Central memory CD8-positive, alpha-beta T cell (primary cell): ENCODE measurements around the gene KCNN3.

Experiments used
- ATAC-seq: fragments of 150-1000 bp; cut with Tn5 transposase; replicated peaks from 2 replicates; pipeline ENCODE4 v1.10.0; 2022; ENCODE audit warnings: mild to moderate bottlenecking, moderate FRiP score, moderate number of reproducible peaks; ENCODE audit not compliant: poor library complexity, severe bottlenecking; ENCODE audit errors: extremely low read depth
- DNase-seq, 2 donors: peaks; one replicate each; pipeline ENCODE4 v3.0.0; 2021; ENCODE audit warnings: low spot score in 2 of 2
- H3K27ac Mint-ChIP-seq: one replicate; pipeline ENCODE4 v1.8.0; 2022; ENCODE audit warnings: low read depth, mild to moderate bottlenecking, moderate library complexity, mixed read lengths
- H3K27me3 Mint-ChIP-seq: one replicate; pipeline ENCODE4 v1.8.0; 2022; ENCODE audit warnings: mixed read lengths
- H3K36me3 Mint-ChIP-seq: one replicate; pipeline ENCODE4 v1.8.0; 2022; ENCODE audit warnings: mild to moderate bottlenecking, moderate library complexity, mixed read lengths; ENCODE audit not compliant: insufficient read depth
- H3K4me1 Mint-ChIP-seq: one replicate; pipeline ENCODE4 v1.8.0; 2022; ENCODE audit warnings: mixed read lengths
- H3K4me3 Mint-ChIP-seq: one replicate; pipeline ENCODE4 v1.8.0; 2022; ENCODE audit warnings: mild to moderate bottlenecking, moderate library complexity, mixed read lengths
- H3K9me3 Mint-ChIP-seq: one replicate; pipeline ENCODE4 v1.8.0; 2022; ENCODE audit warnings: mixed read lengths

Gene KCNN3

GRCh38 chr1:154779551-154780189 lies 90.4 kb downstream of the KCNN3 start:
- H3K27ac Mint-ChIP-seq, result no peak overlapping the region
- no peak overlapping the region for H3K4me3 Mint-ChIP-seq
- DNase-seq (no peak), ATAC-seq (no peak)
- no peaks in the 10 kb centered on the region for H3K9me3 Mint-ChIP-seq
- peaks cover 13% of the 10 kb centered on the region for H3K4me1 Mint-ChIP-seq
- no peaks in the 10 kb centered on the region for H3K36me3 Mint-ChIP-seq
- H3K27me3 Mint-ChIP-seq, result no peaks in the 10 kb centered on the region

GRCh38 chr1:154778944-154779343 lies 91.1 kb downstream of the KCNN3 start:
- Mint-ChIP-seq H3K36me3 (no peaks in the 10 kb centered on the region), H3K27ac (no peak overlapping the region), H3K4me3 (no peak overlapping the region), H3K4me1 (peaks cover 6% of the 10 kb centered on the region), H3K9me3 (no peaks in the 10 kb centered on the region), H3K27me3 (no peaks in the 10 kb centered on the region)
- DNase-seq, result no peak
- no peak for ATAC-seq

- no peaks in the 10 kb centered on the region for H3K27me3 Mint-ChIP-seq
- no peak overlapping the region for H3K27ac Mint-ChIP-seq
- peaks cover under 1% of the 10 kb centered on the region for H3K4me1 Mint-ChIP-seq
- H3K9me3 Mint-ChIP-seq, result no peaks in the 10 kb centered on the region
- DNase-seq, result no peak
- H3K4me3 Mint-ChIP-seq, result no peak overlapping the region
- ATAC-seq, result no peak
- no peaks in the 10 kb centered on the region for H3K36me3 Mint-ChIP-seq
These were observed 91.8 kb downstream of the KCNN3 start for GRCh38 chr1:154778275-154778674.

GRCh38 chr1:154777781-154778180 lies 92.3 kb downstream of the KCNN3 start:
- no peaks in the 10 kb centered on the region for H3K9me3 Mint-ChIP-seq
- H3K4me1 Mint-ChIP-seq, result no peaks in the 10 kb centered on the region
- no peak overlapping the region for H3K4me3 Mint-ChIP-seq
- no peaks in the 10 kb centered on the region for H3K27me3 Mint-ChIP-seq
- ATAC-seq (no peak), DNase-seq (no peak)
- H3K36me3 Mint-ChIP-seq, result no peaks in the 10 kb centered on the region
- no peak overlapping the region for H3K27ac Mint-ChIP-seq

- DNase-seq (no peak), ATAC-seq (no peak)
- Mint-ChIP-seq H3K27ac (no peak overlapping the region), H3K27me3 (peaks cover 2% of the 10 kb centered on the region), H3K4me3 (no peak overlapping the region), H3K36me3 (no peaks in the 10 kb centered on the region), H3K4me1 (no peaks in the 10 kb centered on the region), H3K9me3 (no peaks in the 10 kb centered on the region)
These were observed 92.9 kb downstream of the KCNN3 start for GRCh38 chr1:154777154-154777553.

GRCh38 chr1:154775621-154776605 lies 94.2 kb downstream of the KCNN3 start:
- no peak overlapping the region for H3K4me3 Mint-ChIP-seq
- DNase-seq, result no peak
- no peaks in the 10 kb centered on the region for H3K36me3 Mint-ChIP-seq

GRCh38 chr1:154774175-154774855 lies 95.8 kb downstream of the KCNN3 start:
- no peak overlapping the region for H3K27ac Mint-ChIP-seq
- ATAC-seq (no peak), DNase-seq (no peak)
- no peaks in the 10 kb centered on the region for H3K9me3 Mint-ChIP-seq
- no peak overlapping the region for H3K4me3 Mint-ChIP-seq
- H3K4me1 Mint-ChIP-seq, result no peaks in the 10 kb centered on the region
- no peaks in the 10 kb centered on the region for H3K36me3 Mint-ChIP-seq
- peaks cover 9% of the 10 kb centered on the region for H3K27me3 Mint-ChIP-seq

More at GRCh38 chr1:154775621-154776605, 94.2 kb downstream of the KCNN3 start:
- no peak overlapping the region for H3K27ac Mint-ChIP-seq
- no peaks in the 10 kb centered on the region for H3K4me1 Mint-ChIP-seq
- H3K27me3 Mint-ChIP-seq, result peaks cover 9% of the 10 kb centered on the region
- no peak for ATAC-seq
- H3K9me3 Mint-ChIP-seq, result no peaks in the 10 kb centered on the region

GRCh38 chr1:154773551-154773950 lies 96.5 kb downstream of the KCNN3 start:
- H3K27ac Mint-ChIP-seq, result no peak overlapping the region
- H3K4me3 Mint-ChIP-seq, result no peak overlapping the region
- H3K4me1 Mint-ChIP-seq, result no peaks in the 10 kb centered on the region
- H3K36me3 Mint-ChIP-seq, result no peaks in the 10 kb centered on the region
- no peaks in the 10 kb centered on the region for H3K9me3 Mint-ChIP-seq
- H3K27me3 Mint-ChIP-seq, result peaks cover 9% of the 10 kb centered on the region
- ATAC-seq (no peak), DNase-seq (no peak)

GRCh38 chr1:154772606-154773506 lies 97.2 kb downstream of the KCNN3 start:
- Mint-ChIP-seq H3K36me3 (no peaks in the 10 kb centered on the region), H3K9me3 (no peaks in the 10 kb centered on the region), H3K27me3 (peaks cover 9% of the 10 kb centered on the region), H3K4me1 (no peaks in the 10 kb centered on the region), H3K27ac (no peak overlapping the region), H3K4me3 (no peak overlapping the region)
- no peak for ATAC-seq
- DNase-seq, result no peak

- Mint-ChIP-seq H3K4me3 (no peak overlapping the region), H3K4me1 (no peaks in the 10 kb centered on the region), H3K36me3 (no peaks in the 10 kb centered on the region), H3K27me3 (peaks cover 9% of the 10 kb centered on the region), H3K27ac (no peak overlapping the region), H3K9me3 (no peaks in the 10 kb centered on the region)
- no peak for ATAC-seq
- DNase-seq, result no peak
These were observed 98.0 kb downstream of the KCNN3 start for GRCh38 chr1:154772056-154772455.

- ATAC-seq (no peak), DNase-seq (no peak)
- no peak overlapping the region for H3K4me3 Mint-ChIP-seq
- no peaks in the 10 kb centered on the region for H3K4me1 Mint-ChIP-seq
- no peaks in the 10 kb centered on the region for H3K9me3 Mint-ChIP-seq
- no peaks in the 10 kb centered on the region for H3K36me3 Mint-ChIP-seq
- H3K27ac Mint-ChIP-seq, result no peak overlapping the region
- peaks cover 13% of the 10 kb centered on the region for H3K27me3 Mint-ChIP-seq
These were observed 99.0 kb downstream of the KCNN3 start for GRCh38 chr1:154770897-154771594.
